Hepatocyte (in vitro differentiated cells): ENCODE measurements around the gene MID1. TPM values are rescaled to one million over a fixed set of nuclear protein-coding genes. Genes with fewer than 3 reads are reported as not detected.

ENCODE experiments used
- DNase-seq: peaks from one replicate; pipeline ENCODE4 v3.0.0-alpha.2; 2016; ENCODE audit warnings: low spot score
- H2AFZ ChIP-seq: fragments of 200-600 bp; sonication (generic); 2 replicates; pipeline ENCODE4 v1.6.0; 2016; ENCODE audit warnings: antibody characterized with exemption, mild to moderate bottlenecking
- H3K27ac ChIP-seq: fragments of 200-600 bp; sonication (generic); 2 replicates; pipeline ENCODE4 v1.5.1; 2016; ENCODE audit warnings: mild to moderate bottlenecking
- H3K27me3 ChIP-seq: fragments of 200-600 bp; sonication (generic); 2 replicates; pipeline ENCODE4 v1.6.1; 2016
- H3K36me3 ChIP-seq: fragments of 200-600 bp; sonication (generic); replicated peaks from 2 replicates; pipeline ENCODE4 v1.5.1; 2016; ENCODE audit warnings: low read depth; ENCODE audit not compliant: insufficient read depth
- H3K4me1 ChIP-seq: fragments of 200-600 bp; sonication (generic); 2 replicates; pipeline ENCODE4 v1.5.1; 2016; ENCODE audit warnings: mild to moderate bottlenecking, moderate library complexity; ENCODE audit not compliant: insufficient read depth
- H3K4me2 ChIP-seq: fragments of 200-600 bp; sonication (generic); 2 replicates; pipeline ENCODE4 v1.6.0; 2016
- H3K4me3 ChIP-seq: fragments of 200-600 bp; sonication (generic); 2 replicates; pipeline ENCODE4 v1.5.1; 2016; ENCODE audit warnings: mild to moderate bottlenecking
- H3K79me2 ChIP-seq: fragments of 200-600 bp; sonication (generic); 2 replicates; pipeline ENCODE4 v1.6.0; 2017; ENCODE audit warnings: mild to moderate bottlenecking
- H3K9me2 ChIP-seq: fragments of 200-600 bp; sonication (generic); replicated peaks from 2 replicates; pipeline ENCODE4 v1.6.0; 2017; ENCODE audit warnings: mild to moderate bottlenecking; ENCODE audit not compliant: insufficient read depth
- H3K9me3 ChIP-seq: fragments of 200-600 bp; sonication (generic); 2 replicates; pipeline ENCODE4 v1.5.1; 2016; ENCODE audit warnings: low read depth, mild to moderate bottlenecking
- H4K20me1 ChIP-seq: fragments of 200-600 bp; sonication (generic); 2 replicates; pipeline ENCODE4 v1.6.0; 2016; ENCODE audit warnings: mild to moderate bottlenecking; ENCODE audit not compliant: insufficient read depth, poor library complexity, severe bottlenecking
- CTCF ChIP-seq: fragments of 200-600 bp; sonication (generic); IDR thresholded peaks from 2 replicates; pipeline ENCODE4 v1.5.1; 2016; ENCODE audit warnings: antibody characterized with exemption, mild to moderate bottlenecking; ENCODE audit not compliant: poor library complexity
- EZH2 ChIP-seq: fragments of 200-600 bp; sonication (generic); IDR thresholded peaks from 2 replicates; pipeline ENCODE4 v1.6.1; 2016; ENCODE audit warnings: antibody characterized with exemption, mild to moderate bottlenecking, borderline replicate concordance
- EZH2phosphoT487 ChIP-seq: fragments of 200-600 bp; sonication (generic); IDR thresholded peaks from one replicate; pipeline ENCODE4 v1.6.1; 2018; ENCODE audit warnings: antibody characterized with exemption, mild to moderate bottlenecking, low read depth, moderate library complexity; ENCODE audit not compliant: unreplicated experiment, severe bottlenecking
- WGBS: methylation state at CpG from one replicate; pipeline ENCODE4 v1.1.6; 2016; ENCODE audit warnings: low lambda C conversion rate; ENCODE audit errors: missing lambda C conversion rate; 5-methylcytosine and 5-hydroxymethylcytosine counted together
- polyA plus RNA-seq: library from polyadenylated mRNA; unstranded; fragments of >200 nt; fragmentation: Nextera tagmentation; extraction: Ambion mirVana; gene quantifications from 2 replicates; pipeline ENCODE4 v1.2.1, GENCODE V29; 2016
- total RNA-seq: library from RNA; depleted of rRNA; stranded (reverse); fragments of >200 nt; gene quantifications from 2 replicates; pipeline ENCODE4 v1.2.3, GENCODE V29; 2014

The MID1 gene
- total and polyA plus RNA-seq, 2 experiments from 2014 or later, result 21.1 to 21.3 TPM

GRCh38 chrX:10450229-10450958 lies 170.0 kb downstream of the MID1 start:
- H3K9me2 ChIP-seq, result no peaks in the 10 kb centered on the region
- no peak overlapping the region for H3K4me3 ChIP-seq
- no peak for TF ChIP-seq EZH2
- no peak for TF ChIP-seq EZH2phosphoT487
- no peak for TF ChIP-seq CTCF
- WGBS, result 60% methylated on average over 5 of the region's 5 CpGs
- H3K9me3 ChIP-seq, result no peaks in the 10 kb centered on the region
- H3K79me2 ChIP-seq, result no peaks in the 10 kb centered on the region
- no peak overlapping the region for H2AFZ ChIP-seq
- H3K4me1 ChIP-seq, result no peaks in the 10 kb centered on the region
- H3K27ac ChIP-seq, result no peak overlapping the region
- H3K4me2 ChIP-seq, result no peak overlapping the region
- no peaks in the 10 kb centered on the region for H3K27me3 ChIP-seq
- no peaks in the 10 kb centered on the region for H4K20me1 ChIP-seq
- H3K36me3 ChIP-seq, result no peaks in the 10 kb centered on the region
- no peak for DNase-seq

- H4K20me1 ChIP-seq, result no peaks in the 10 kb centered on the region
- no peaks in the 10 kb centered on the region for H3K27me3 ChIP-seq
- WGBS, result 65% methylated on average over 4 of the region's 4 CpGs
- H2AFZ ChIP-seq, result no peak overlapping the region
- H3K4me3 ChIP-seq, result no peak overlapping the region
- no peak for DNase-seq
- no peaks in the 10 kb centered on the region for H3K4me1 ChIP-seq
- H3K79me2 ChIP-seq, result no peaks in the 10 kb centered on the region
- no peak for TF ChIP-seq CTCF
- no peak for TF ChIP-seq EZH2
- no peak for TF ChIP-seq EZH2phosphoT487
- no peaks in the 10 kb centered on the region for H3K9me3 ChIP-seq
- no peak overlapping the region for H3K27ac ChIP-seq
- H3K9me2 ChIP-seq, result no peaks in the 10 kb centered on the region
- no peaks in the 10 kb centered on the region for H3K36me3 ChIP-seq
- no peak overlapping the region for H3K4me2 ChIP-seq
Measured at GRCh38 chrX:10447564-10448214, 172.7 kb downstream of the MID1 start.

GRCh38 chrX:10444204-10444603 lies 176.2 kb downstream of the MID1 start:
- H3K27me3 ChIP-seq, result no peaks in the 10 kb centered on the region
- H3K36me3 ChIP-seq, result no peaks in the 10 kb centered on the region
- H3K4me3 ChIP-seq, result no peak overlapping the region
- H3K9me3 ChIP-seq, result no peaks in the 10 kb centered on the region
- H2AFZ ChIP-seq, result no peak overlapping the region
- 64% methylated on average over 2 of the region's 2 CpGs for WGBS
- no peaks in the 10 kb centered on the region for H3K9me2 ChIP-seq
- H3K4me1 ChIP-seq, result no peaks in the 10 kb centered on the region
- TF ChIP-seq CTCF, result no peak
- TF ChIP-seq EZH2phosphoT487, result no peak
- no peak for TF ChIP-seq EZH2
- no peak overlapping the region for H3K27ac ChIP-seq
- no peak overlapping the region for H3K4me2 ChIP-seq
- DNase-seq, result no peak
- H4K20me1 ChIP-seq, result no peaks in the 10 kb centered on the region
- H3K79me2 ChIP-seq, result no peaks in the 10 kb centered on the region
